ENCODE measurements around the gene AGTPBP1.

Gene AGTPBP1

DNA sequence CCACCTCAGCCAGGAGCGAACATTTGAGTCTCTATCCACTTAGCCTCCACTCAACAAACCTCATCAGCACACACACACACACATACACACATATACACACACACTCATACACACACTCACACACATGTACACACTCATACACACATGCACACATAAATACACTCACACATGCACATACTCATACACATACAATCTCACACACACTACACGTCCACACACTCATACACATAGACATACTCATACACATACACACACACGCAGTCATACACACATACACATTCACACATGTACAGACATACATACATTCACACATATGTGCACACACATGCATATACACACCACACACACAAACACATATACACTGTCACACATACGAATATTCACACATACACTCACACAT lies 208.2 kb downstream of the AGTPBP1 start:
- H3K9ac ChIP-seq (ENCODE audit: low read depth, low read length) = no peak overlapping the region
- H3K4me2 ChIP-seq (ENCODE audit: low read length) = no peak overlapping the region
- peaks cover 3% of the 10 kb centered on the region for H3K27me3 ChIP-seq (ENCODE audit: control insufficient read depth, insufficient read depth, low read length)
- H3K9me3 ChIP-seq (replicated peaks; ENCODE audit: low read length) = no peaks in the 10 kb centered on the region
- peaks cover 12% of the 10 kb centered on the region for H3K4me1 ChIP-seq (ENCODE audit: control insufficient read depth, insufficient read depth, low read length)
- H3K4me3 ChIP-seq (ENCODE audit: low read length) = no peak overlapping the region
- H3K36me3 ChIP-seq (ENCODE audit: insufficient read depth, low read length) = no peaks in the 10 kb centered on the region

DNA sequence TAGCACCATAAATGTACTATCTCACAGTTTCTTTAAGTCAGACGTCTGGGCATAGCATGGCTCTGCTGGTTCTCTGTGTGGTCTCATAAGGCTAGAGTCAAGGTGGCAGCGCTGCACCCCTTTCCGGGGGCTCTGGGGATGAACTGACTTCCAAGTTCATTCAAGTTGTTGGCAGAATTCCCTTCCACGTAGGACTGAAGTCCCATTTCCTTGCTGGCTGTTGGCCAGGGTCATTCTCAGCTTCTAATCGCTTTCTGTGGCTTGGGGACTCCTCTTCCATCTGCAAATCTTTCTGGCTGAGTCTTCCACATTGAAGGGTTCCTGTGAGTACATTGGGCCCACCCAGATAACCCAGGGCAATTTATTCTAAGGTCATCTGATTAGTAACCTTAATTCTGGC lies 211.0 kb downstream of the AGTPBP1 start:
- H3K36me3 ChIP-seq (ENCODE audit: insufficient read depth, low read length) = no peaks in the 10 kb centered on the region
- peaks cover 1% of the 10 kb centered on the region for H3K4me1 ChIP-seq (ENCODE audit: control insufficient read depth, insufficient read depth, low read length)
- peaks cover 18% of the 10 kb centered on the region for H3K27me3 ChIP-seq (ENCODE audit: control insufficient read depth, insufficient read depth, low read length)
- no peak overlapping the region for H3K4me2 ChIP-seq (ENCODE audit: low read length)
- H3K4me3 ChIP-seq (ENCODE audit: low read length) = no peak overlapping the region
- H3K9ac ChIP-seq (ENCODE audit: low read depth, low read length) = no peak overlapping the region
- H3K9me3 ChIP-seq (replicated peaks; ENCODE audit: low read length) = no peaks in the 10 kb centered on the region

DNA sequence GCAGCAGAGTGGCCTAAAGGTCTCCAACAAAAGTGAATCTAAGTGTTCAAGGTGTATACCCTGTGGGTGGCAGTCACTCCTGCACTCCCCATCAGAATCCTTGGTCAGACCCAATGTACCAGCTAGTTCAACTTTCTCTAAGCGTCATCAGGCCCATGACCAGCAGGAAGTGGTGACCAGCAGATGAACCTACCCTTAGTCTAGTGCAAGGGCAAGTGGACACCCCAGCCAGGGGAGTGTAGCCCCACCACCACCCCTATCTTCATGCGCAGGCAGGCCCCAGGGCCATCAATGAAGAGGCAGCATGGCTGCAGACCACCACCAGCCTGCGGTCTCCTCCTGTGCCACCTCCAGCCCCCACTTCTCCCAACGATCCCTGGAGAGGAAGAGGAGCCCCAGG lies 213.1 kb downstream of the AGTPBP1 start:
- H3K9ac ChIP-seq (ENCODE audit: low read depth, low read length) = no peak overlapping the region
- H3K36me3 ChIP-seq (ENCODE audit: insufficient read depth, low read length) = no peaks in the 10 kb centered on the region
- H3K27me3 ChIP-seq (ENCODE audit: control insufficient read depth, insufficient read depth, low read length) = peaks cover 36% of the 10 kb centered on the region
- H3K4me1 ChIP-seq (ENCODE audit: control insufficient read depth, insufficient read depth, low read length) = no peaks in the 10 kb centered on the region
- H3K9me3 ChIP-seq (replicated peaks; ENCODE audit: low read length) = no peaks in the 10 kb centered on the region
- H3K4me3 ChIP-seq (ENCODE audit: low read length) = no peak overlapping the region
- H3K4me2 ChIP-seq (ENCODE audit: low read length) = no peak overlapping the region

DNA sequence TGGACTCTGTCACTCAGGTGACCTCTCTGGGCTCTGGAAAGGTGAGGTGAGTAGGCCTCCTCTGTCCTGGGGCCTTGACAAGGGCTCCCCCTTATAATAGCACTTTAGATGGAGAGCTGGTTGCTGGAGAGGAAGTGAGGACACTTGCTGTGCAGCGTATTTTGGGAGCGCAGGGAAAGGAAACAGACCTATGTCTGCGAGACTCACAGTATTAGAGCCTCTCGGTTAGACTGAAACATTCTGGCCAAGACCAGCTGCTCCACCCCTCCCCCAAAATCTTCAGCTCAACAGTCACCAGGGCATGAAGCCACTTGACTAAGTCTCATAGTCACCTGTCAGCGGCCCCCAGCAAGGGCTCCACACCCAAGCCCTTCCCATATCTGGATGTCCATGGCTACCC lies 213.6 kb downstream of the AGTPBP1 start:
- Histone ChIP-seq H3K27me3 (ENCODE audit: control insufficient read depth, insufficient read depth, low read length) (peaks cover 39% of the 10 kb centered on the region), H3K4me1 (ENCODE audit: control insufficient read depth, insufficient read depth, low read length) (no peaks in the 10 kb centered on the region), H3K9ac (ENCODE audit: low read depth, low read length) (no peak overlapping the region), H3K4me2 (ENCODE audit: low read length) (no peak overlapping the region), H3K4me3 (ENCODE audit: low read length) (no peak overlapping the region), H3K9me3 (replicated peaks; ENCODE audit: low read length) (no peaks in the 10 kb centered on the region), H3K36me3 (ENCODE audit: insufficient read depth, low read length) (no peaks in the 10 kb centered on the region)

DNA sequence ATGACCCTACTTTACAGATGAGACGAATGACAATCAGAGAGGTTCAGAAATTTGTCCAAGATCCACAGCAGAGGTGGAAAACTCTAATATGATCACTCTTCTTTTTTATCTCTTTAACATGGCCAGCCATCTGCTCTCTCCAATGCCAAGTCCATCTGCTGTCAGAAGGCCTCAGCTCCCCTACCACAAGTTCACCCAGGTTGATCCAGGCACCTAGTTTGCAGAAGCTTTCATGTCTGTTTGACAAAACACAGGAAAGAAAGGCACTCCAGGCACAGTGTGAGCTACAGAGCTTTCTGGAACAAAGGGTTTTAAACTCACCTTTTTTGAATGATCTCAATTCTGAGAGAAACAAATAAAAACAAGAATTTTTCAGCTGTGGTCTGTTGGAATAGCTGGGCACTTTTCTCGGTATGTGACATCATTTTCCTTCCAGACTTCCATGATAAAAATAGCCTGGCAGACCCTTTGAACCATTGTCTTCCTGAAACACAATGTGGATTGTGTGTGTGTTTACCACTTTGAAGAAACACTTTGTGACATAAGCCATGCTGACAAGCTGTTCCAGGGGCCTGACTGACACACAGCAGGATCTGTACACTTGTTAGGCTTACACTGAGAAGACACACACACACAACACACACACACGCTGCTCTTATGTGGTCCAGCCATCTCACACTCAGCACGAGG lies 214.3 kb downstream of the AGTPBP1 start:
- H3K36me3 ChIP-seq (ENCODE audit: insufficient read depth, low read length) = no peaks in the 10 kb centered on the region
- H3K4me2 ChIP-seq (ENCODE audit: low read length) = no peak overlapping the region
- H3K9me3 ChIP-seq (replicated peaks; ENCODE audit: low read length) = no peaks in the 10 kb centered on the region
- peaks cover 5% of the 10 kb centered on the region for H3K4me1 ChIP-seq (ENCODE audit: control insufficient read depth, insufficient read depth, low read length)
- H3K4me3 ChIP-seq (ENCODE audit: low read length) = no peak overlapping the region
- H3K27me3 ChIP-seq (ENCODE audit: control insufficient read depth, insufficient read depth, low read length) = peaks cover 42% of the 10 kb centered on the region
- H3K9ac ChIP-seq (ENCODE audit: low read depth, low read length) = no peak overlapping the region

DNA sequence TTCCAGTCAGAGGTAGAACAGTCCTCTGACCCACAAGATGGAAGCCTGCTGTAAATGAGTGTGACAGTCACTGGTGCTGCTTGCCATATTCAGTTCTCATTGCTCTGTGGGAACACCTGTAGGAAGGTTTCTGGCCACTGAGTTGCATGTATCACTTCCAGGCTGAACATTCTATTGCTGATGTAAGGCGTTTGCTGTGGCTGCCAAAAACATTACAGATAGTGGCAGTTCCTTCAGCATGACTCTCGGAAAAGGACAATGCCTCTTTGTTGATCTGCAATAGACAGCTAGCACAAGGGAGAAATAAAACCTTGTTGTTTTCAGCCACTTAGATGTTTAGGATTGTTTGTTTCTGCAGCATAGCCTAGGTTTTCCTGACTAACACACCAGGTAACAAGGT lies 217.2 kb downstream of the AGTPBP1 start:
- H3K4me3 ChIP-seq (ENCODE audit: low read length) = no peak overlapping the region
- H3K4me1 ChIP-seq (ENCODE audit: control insufficient read depth, insufficient read depth, low read length) = peaks cover 18% of the 10 kb centered on the region
- peaks cover 61% of the 10 kb centered on the region for H3K27me3 ChIP-seq (ENCODE audit: control insufficient read depth, insufficient read depth, low read length)
- no peak overlapping the region for H3K9ac ChIP-seq (ENCODE audit: low read depth, low read length)
- H3K9me3 ChIP-seq (replicated peaks; ENCODE audit: low read length) = no peaks in the 10 kb centered on the region
- no peak overlapping the region for H3K4me2 ChIP-seq (ENCODE audit: low read length)
- H3K36me3 ChIP-seq (ENCODE audit: insufficient read depth, low read length) = no peaks in the 10 kb centered on the region

DNA sequence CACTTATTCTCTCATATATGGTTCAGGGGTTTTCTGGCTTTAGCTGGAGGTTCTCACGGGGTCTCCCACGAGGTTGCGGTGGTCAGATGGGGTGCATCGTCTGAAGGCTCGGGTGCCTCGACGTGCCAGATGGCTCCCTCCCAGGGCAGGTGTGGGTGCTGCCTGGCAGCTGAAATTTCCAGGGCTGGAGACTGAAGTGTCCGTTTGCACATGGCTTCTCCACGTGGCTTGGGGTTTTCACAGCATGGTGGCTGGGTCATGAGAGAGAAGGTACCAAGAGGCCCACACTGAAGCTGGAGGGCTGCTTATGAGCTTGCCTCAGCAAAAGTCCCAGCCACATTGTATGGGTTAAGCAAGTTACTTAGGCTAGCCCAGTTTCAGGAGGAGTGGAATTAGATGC lies 218.6 kb downstream of the AGTPBP1 start:
- H3K9ac ChIP-seq (ENCODE audit: low read depth, low read length) = no peak overlapping the region
- peaks cover 63% of the 10 kb centered on the region for H3K27me3 ChIP-seq (ENCODE audit: control insufficient read depth, insufficient read depth, low read length)
- H3K36me3 ChIP-seq (ENCODE audit: insufficient read depth, low read length) = no peaks in the 10 kb centered on the region
- no peaks in the 10 kb centered on the region for H3K9me3 ChIP-seq (replicated peaks; ENCODE audit: low read length)
- H3K4me1 ChIP-seq (ENCODE audit: control insufficient read depth, insufficient read depth, low read length) = peaks cover 18% of the 10 kb centered on the region
- H3K4me3 ChIP-seq (ENCODE audit: low read length) = peak overlapping the region; percentile 73
- H3K4me2 ChIP-seq (ENCODE audit: low read length) = peak overlapping the region; percentile 95

DNA sequence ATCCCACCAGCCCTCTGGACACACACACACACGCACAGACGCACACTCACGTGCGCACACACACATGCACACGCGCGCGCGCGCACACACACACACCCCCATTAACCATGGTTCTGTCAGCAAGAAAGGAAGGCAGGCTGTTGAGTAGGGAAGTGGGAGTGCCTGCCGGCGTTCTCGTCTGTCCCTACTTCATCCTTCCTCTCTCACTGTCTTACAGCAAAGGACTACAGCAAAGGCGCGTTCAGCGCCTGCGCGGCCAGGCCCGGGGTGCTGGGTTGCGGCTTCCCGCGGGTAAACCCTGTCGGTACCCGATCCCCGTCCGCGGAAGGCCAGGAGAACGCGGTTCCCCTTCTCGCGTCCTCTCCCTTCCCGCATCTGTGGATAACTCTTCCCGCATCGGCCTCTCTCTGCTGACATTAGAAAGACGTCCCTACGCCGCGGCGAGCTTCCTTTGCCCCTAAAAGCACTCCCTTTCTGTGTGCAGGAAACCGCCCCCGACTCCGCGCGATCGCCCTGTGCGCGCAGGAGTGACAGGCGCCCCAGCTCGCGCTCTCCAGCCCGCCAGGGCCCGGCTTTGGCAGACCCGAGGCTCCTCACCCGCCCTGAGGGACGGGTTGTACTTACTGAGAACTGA lies 219.2 kb downstream of the AGTPBP1 start:
- H3K9me3 ChIP-seq (replicated peaks; ENCODE audit: low read length) = no peaks in the 10 kb centered on the region
- H3K4me1 ChIP-seq (ENCODE audit: control insufficient read depth, insufficient read depth, low read length) = peaks cover 18% of the 10 kb centered on the region
- H3K36me3 ChIP-seq (ENCODE audit: insufficient read depth, low read length) = no peaks in the 10 kb centered on the region
- H3K4me3 ChIP-seq (ENCODE audit: low read length) = peak overlapping the region; percentile 73
- peaks cover 68% of the 10 kb centered on the region for H3K27me3 ChIP-seq (ENCODE audit: control insufficient read depth, insufficient read depth, low read length)
- H3K9ac ChIP-seq (ENCODE audit: low read depth, low read length) = peak overlapping the region; percentile 59
- peak overlapping the region; percentile 95 for H3K4me2 ChIP-seq (ENCODE audit: low read length)

DNA sequence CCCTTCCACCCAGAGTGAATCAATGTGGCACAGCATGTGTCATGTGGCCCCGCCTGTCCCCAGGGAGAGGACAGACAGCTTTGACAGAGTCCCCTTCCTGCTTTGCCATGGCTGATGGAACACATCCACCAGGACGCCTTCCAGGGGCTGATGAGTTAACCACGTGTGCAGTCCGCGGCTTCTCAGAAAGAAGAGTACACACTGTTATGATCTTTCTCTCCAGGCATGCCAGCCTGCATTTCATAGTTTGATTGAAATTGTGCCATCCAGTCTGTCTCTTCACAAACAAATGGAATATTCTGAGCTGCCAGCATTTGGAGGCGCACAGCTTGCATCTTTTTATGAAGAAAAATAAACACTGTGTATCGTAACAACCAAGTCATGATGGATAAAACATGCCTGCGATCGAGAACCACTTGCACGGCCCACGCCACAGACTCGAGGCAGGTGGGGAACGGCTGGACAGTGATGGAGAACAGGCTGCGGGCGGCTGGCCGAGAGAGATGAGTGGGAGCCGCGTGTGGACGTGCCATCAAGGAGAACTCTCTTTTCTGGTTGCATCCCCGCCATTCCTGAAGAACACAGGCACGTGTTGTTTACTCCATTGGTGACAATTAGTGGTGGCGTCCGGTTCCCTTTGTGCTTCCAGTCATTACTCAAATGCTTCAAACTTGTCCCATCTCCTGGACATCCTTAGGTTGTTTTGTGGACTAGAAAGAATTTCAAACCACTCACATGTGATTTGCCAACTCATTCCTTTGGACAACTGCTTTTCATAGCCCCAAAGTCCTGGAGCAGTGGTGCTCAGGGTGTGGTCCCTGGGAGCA lies 220.2 kb downstream of the AGTPBP1 start:
- Histone ChIP-seq H3K4me2 (ENCODE audit: low read length) (peak overlapping the region; percentile 95), H3K9ac (ENCODE audit: low read depth, low read length) (no peak overlapping the region), H3K9me3 (replicated peaks; ENCODE audit: low read length) (no peaks in the 10 kb centered on the region), H3K4me1 (ENCODE audit: control insufficient read depth, insufficient read depth, low read length) (peaks cover 18% of the 10 kb centered on the region), H3K4me3 (ENCODE audit: low read length) (no peak overlapping the region), H3K36me3 (ENCODE audit: insufficient read depth, low read length) (no peaks in the 10 kb centered on the region), H3K27me3 (ENCODE audit: control insufficient read depth, insufficient read depth, low read length) (peaks cover 61% of the 10 kb centered on the region)

DNA sequence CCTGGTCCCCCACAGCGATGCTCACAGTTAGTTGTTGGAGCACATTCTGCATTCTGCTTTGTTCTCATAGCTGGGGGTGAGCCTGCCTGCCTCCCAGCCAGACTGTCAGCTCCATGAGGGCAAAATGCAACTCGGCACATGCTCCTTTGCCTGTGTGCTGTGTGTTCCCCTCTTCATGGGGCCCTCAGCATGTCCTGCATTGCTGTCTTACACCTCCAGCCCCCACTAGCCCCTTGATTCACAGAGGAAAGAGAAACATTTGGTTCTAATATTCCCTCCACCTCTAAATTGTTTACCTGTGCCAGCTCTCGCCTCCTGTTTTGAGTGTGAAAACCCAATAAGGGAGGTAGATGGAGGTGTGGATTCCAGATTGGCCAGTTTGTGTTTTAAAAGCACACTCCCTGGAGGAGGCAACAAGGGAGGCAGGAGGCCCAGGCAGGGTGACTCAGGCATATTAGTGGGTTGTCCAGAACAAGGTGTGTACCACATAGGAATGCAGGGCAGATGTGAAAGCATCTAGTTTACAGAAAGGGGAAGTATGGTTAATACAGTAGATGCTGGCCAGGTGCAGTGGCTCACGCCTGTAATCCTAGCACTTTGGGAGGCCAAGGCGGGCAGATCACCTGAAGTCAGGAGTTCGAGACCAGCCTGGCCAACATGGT lies 224.6 kb downstream of the AGTPBP1 start:
- Histone ChIP-seq H3K9me3 (replicated peaks; ENCODE audit: low read length) (no peaks in the 10 kb centered on the region), H3K9ac (ENCODE audit: low read depth, low read length) (no peak overlapping the region), H3K4me1 (ENCODE audit: control insufficient read depth, insufficient read depth, low read length) (peaks cover 9% of the 10 kb centered on the region), H3K36me3 (ENCODE audit: insufficient read depth, low read length) (no peaks in the 10 kb centered on the region), H3K4me2 (ENCODE audit: low read length) (no peak overlapping the region), H3K27me3 (ENCODE audit: control insufficient read depth, insufficient read depth, low read length) (peaks cover 31% of the 10 kb centered on the region), H3K4me3 (ENCODE audit: low read length) (no peak overlapping the region)

DNA sequence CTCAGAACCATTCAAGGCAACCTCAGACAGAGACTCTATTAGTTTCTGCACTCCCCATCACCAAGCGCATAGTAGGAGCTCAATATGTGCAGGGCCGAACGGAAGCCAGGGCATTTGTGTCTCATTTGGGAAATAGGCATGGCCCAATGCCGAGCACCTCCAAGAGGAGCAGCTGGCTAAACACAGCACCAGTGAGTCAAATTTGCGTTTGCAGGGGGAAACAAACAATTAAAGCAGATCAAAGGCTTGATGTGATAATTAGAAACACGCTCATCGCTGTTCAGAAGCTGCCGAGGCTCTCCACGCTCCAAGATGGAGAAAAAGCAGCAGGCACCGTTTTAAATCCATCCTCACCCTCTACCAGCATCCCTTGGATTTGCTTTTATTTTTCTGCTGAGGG lies 225.3 kb downstream of the AGTPBP1 start:
- Histone ChIP-seq H3K4me3 (ENCODE audit: low read length) (no peak overlapping the region), H3K27me3 (ENCODE audit: control insufficient read depth, insufficient read depth, low read length) (peaks cover 28% of the 10 kb centered on the region), H3K4me1 (ENCODE audit: control insufficient read depth, insufficient read depth, low read length) (peaks cover 3% of the 10 kb centered on the region), H3K9ac (ENCODE audit: low read depth, low read length) (no peak overlapping the region), H3K36me3 (ENCODE audit: insufficient read depth, low read length) (no peaks in the 10 kb centered on the region), H3K9me3 (replicated peaks; ENCODE audit: low read length) (no peaks in the 10 kb centered on the region), H3K4me2 (ENCODE audit: low read length) (no peak overlapping the region)

Data from skeletal muscle satellite cell (primary cell).